ENCODE data around the gene TMEM141. TPM values are rescaled to one million over a fixed set of nuclear protein-coding genes. Genes with fewer than 3 reads are reported as not detected.

Gene TMEM141
- total and polyA plus RNA-seq, 10 of the 15 experiments (the other 5 are each of a cell fraction or from before 2014, with no cell fraction given) = 7.8 to 48.6 (median 34.4) TPM

- ChIA-PET CTCF (no interaction called here), SMC1A (ENCODE audit: uncharacterized antibody, unreplicated experiment) (interaction anchor here (1.0 kb wide), 1 partner anchor 9 kb away, joined by 3 read pairs; no protein-coding TSS in a partner anchor), POLR2A (no interaction called here), RAD21 (ENCODE audit: unreplicated experiment) (no interaction called here)
- Histone ChIP-seq H2AFZ (ENCODE audit: control insufficient read depth, low read depth, low read length) (no peak overlapping the region), H3K9ac (ENCODE audit: control insufficient read depth, insufficient read depth, low read length) (no peak overlapping the region), H3K27ac (ENCODE audit: control insufficient read depth, insufficient read depth) (no peak overlapping the region), H3K4me1 (ENCODE audit: control insufficient read depth, insufficient read depth, low read length) (no peaks in the 10 kb centered on the region), H3K4me2 (ENCODE audit: control insufficient read depth, insufficient read depth) (no peak overlapping the region), H3K36me3 (ENCODE audit: control insufficient read depth in 2 of 2, insufficient read depth in 2 of 2, low read length in 1 of 2) (peaks cover 9 to 11% of the 10 kb centered on the region in 2 experiments), H3K9me3 (replicated peaks; ENCODE audit: control insufficient read depth, insufficient read depth, low read length) (no peaks in the 10 kb centered on the region), H3K27me3 (replicated peaks in 1 of 2; ENCODE audit: control insufficient read depth in 2 of 2, insufficient read depth in 2 of 2, low read length in 1 of 2) (no peaks in the 10 kb centered on the region), H3K79me2 (ENCODE audit: control insufficient read depth, insufficient read depth, low read length) (no peaks in the 10 kb centered on the region), H4K20me1 (ENCODE audit: control insufficient read depth, insufficient read depth) (no peaks in the 10 kb centered on the region), H3K4me3 (no peak overlapping the region)
- 93% methylated on average over 21 of the region's 21 CpGs for WGBS (ENCODE audit: insufficient coverage, insufficient replicate concordance, low lambda C conversion rate, missing lambda C conversion rate)
- DNase-seq (ENCODE audit: low read depth, low spot score) = no peak
- intact Hi-C loops (cut with micrococcal nuclease; ENCODE audit: unreplicated experiment) = no loop called here
- BruUV-seq (replicated peaks) = no TSS peak
- TF ChIP-seq IRF4 (IDR thresholded peaks at IDR 0.05; ENCODE audit: low read depth, low read length) (no peak), RAD51 (IDR thresholded peaks at IDR 0.05) (no peak), KLF5 (IDR thresholded peaks at IDR 0.05; ENCODE audit: partially characterized antibody) (no peak), MYB (IDR thresholded peaks at IDR 0.05; ENCODE audit: borderline replicate concordance, low read depth, low read length) (no peak), ZNF592 (IDR thresholded peaks at IDR 0.05) (no peak)
- in situ Hi-C loops (cut with MboI) = no loop called here
- no peak for FAIRE-seq
- no peak for ATAC-seq
These were observed 33.5 kb downstream of the TMEM141 start for GRCh38 chr9:136824496-136825225.
